Activated CD4-positive, alpha-beta memory T cell treated with anti-CD3 and anti-CD28 coated beads for 36 hours (primary cell): Measurements from ENCODE around the gene BICRA. TPM values are rescaled to one million over a fixed set of nuclear protein-coding genes. Genes with fewer than 3 reads are reported as not detected.

ENCODE experiments used
- CTCF ChIA-PET: fragments of 350-600 bp; sonication (Branson Sonifier 250); formaldehyde crosslinking; loops from one replicate; lab custom pipeline; 2021; ENCODE audit warnings: antibody characterized with exemption, inconsistent platforms; lab: Charles Lee
- POLR2A ChIA-PET: fragments of 350-600 bp; sonication (Branson Sonifier 250); formaldehyde crosslinking; loops from one replicate; lab custom pipeline; 2021; ENCODE audit warnings: antibody characterized with exemption; lab: Charles Lee
- DNase-seq: peaks from one replicate; pipeline ENCODE4 v3.0.0-alpha.2; 2020
- H3K27ac Mint-ChIP-seq: one replicate; pipeline ENCODE4 v1.8.0; 2021; ENCODE audit warnings: mixed read lengths
- H3K27me3 Mint-ChIP-seq: one replicate; pipeline ENCODE4 v1.8.0; 2021; ENCODE audit warnings: mixed read lengths
- H3K36me3 Mint-ChIP-seq: one replicate; pipeline ENCODE4 v1.8.0; 2021; ENCODE audit warnings: mixed read lengths
- H3K4me1 Mint-ChIP-seq: one replicate; pipeline ENCODE4 v1.8.0; 2021; ENCODE audit warnings: low read depth, mixed read lengths
- H3K4me3 Mint-ChIP-seq: one replicate; pipeline ENCODE4 v1.8.0; 2021; ENCODE audit warnings: mild to moderate bottlenecking, mixed read lengths
- H3K9me3 Mint-ChIP-seq: one replicate; pipeline ENCODE4 v1.8.0; 2021; ENCODE audit warnings: mixed read lengths
- intact Hi-C: fragments of 100-400 bp; cut with micrococcal nuclease; formaldehyde crosslinking; loops from one replicate; pipeline ENCODE4 v1.15.1; 2023
- total RNA-seq, 2 experiments: library from RNA; stranded (reverse); gene quantifications; one replicate each; pipeline ENCODE4 v1.2.3, GENCODE V29; 2021

BICRA gene
- total RNA-seq, 2 experiments from 2014 or later, result 11.9 to 14.0 TPM

- Mint-ChIP-seq H3K27ac (no peak overlapping the region), H3K27me3 (no peaks in the 10 kb centered on the region), H3K9me3 (no peaks in the 10 kb centered on the region), H3K4me1 (no peaks in the 10 kb centered on the region), H3K4me3 (no peak overlapping the region), H3K36me3 (no peaks in the 10 kb centered on the region)
- intact Hi-C loops, result no loop called here
- ChIA-PET CTCF (interaction anchor here (0.7 to 2.5 kb wide), 6 partner anchors 10 to 48 kb away, joined by 3 to 10 read pairs (median 4); partner anchors contain the start of gene EHD2), POLR2A (interaction anchor here (0.5 kb wide), 1 partner anchor 52 kb away, joined by 3 read pairs; no protein-coding TSS in a partner anchor)
- DNase-seq, result no peak
Observed at GRCh38 chr19:47687906-47688305, 79.0 kb downstream of the BICRA start.

GRCh38 chr19:47691090-47691489, 82.2 kb downstream of the BICRA start:
- POLR2A ChIA-PET, result no interaction called here
- Mint-ChIP-seq H3K4me3 (no peak overlapping the region), H3K4me1 (no peaks in the 10 kb centered on the region), H3K9me3 (no peaks in the 10 kb centered on the region), H3K27ac (no peak overlapping the region), H3K27me3 (no peaks in the 10 kb centered on the region), H3K36me3 (no peaks in the 10 kb centered on the region)
- CTCF ChIA-PET, result interaction anchor here (0.8 to 1.1 kb wide), 4 partner anchors 8 to 52 kb away, joined by 3 to 4 read pairs (median 3); no protein-coding TSS in a partner anchor
- DNase-seq, result no peak
- intact Hi-C loops, result loop anchor here (10.0 kb wide), 1 partner anchor 176 kb away; the partner anchor contains the start of gene NAPA

GRCh38 chr19:47691782-47692181, 82.8 kb downstream of the BICRA start:
- ChIA-PET POLR2A (no interaction called here), CTCF (no interaction called here)
- no peaks in the 10 kb centered on the region for H3K9me3 Mint-ChIP-seq
- H3K27me3 Mint-ChIP-seq, result no peaks in the 10 kb centered on the region
- intact Hi-C loops, result loop anchor here (10.0 kb wide), 1 partner anchor 177 kb away; the partner anchor contains the start of gene NAPA
- no peak overlapping the region for H3K4me3 Mint-ChIP-seq
- DNase-seq, result no peak
- no peaks in the 10 kb centered on the region for H3K36me3 Mint-ChIP-seq
- H3K4me1 Mint-ChIP-seq, result no peaks in the 10 kb centered on the region
- no peak overlapping the region for H3K27ac Mint-ChIP-seq

- CTCF ChIA-PET, result no interaction called here
- DNase-seq, result no peak
- POLR2A ChIA-PET, result no interaction called here
- intact Hi-C loops, result loop anchor here (10.0 kb wide), 1 partner anchor 179 kb away; the partner anchor contains the start of gene NAPA
- H3K4me3 Mint-ChIP-seq, result no peak overlapping the region
- H3K9me3 Mint-ChIP-seq, result no peaks in the 10 kb centered on the region
- H3K27ac Mint-ChIP-seq, result no peak overlapping the region
- no peaks in the 10 kb centered on the region for H3K36me3 Mint-ChIP-seq
- no peaks in the 10 kb centered on the region for H3K27me3 Mint-ChIP-seq
- H3K4me1 Mint-ChIP-seq, result no peaks in the 10 kb centered on the region
Observed at GRCh38 chr19:47693489-47693888, 84.6 kb downstream of the BICRA start.

- CTCF ChIA-PET, result no interaction called here
- no peak for DNase-seq
- Mint-ChIP-seq H3K4me1 (no peaks in the 10 kb centered on the region), H3K36me3 (no peaks in the 10 kb centered on the region), H3K27ac (no peak overlapping the region), H3K27me3 (no peaks in the 10 kb centered on the region), H3K4me3 (no peak overlapping the region), H3K9me3 (no peaks in the 10 kb centered on the region)
- POLR2A ChIA-PET, result no interaction called here
- intact Hi-C loops, result loop anchor here (10.0 kb wide), 1 partner anchor 179 kb away; the partner anchor contains the start of gene NAPA
Observed at GRCh38 chr19:47693903-47694302, 85.0 kb downstream of the BICRA start.

- Mint-ChIP-seq H3K9me3 (no peaks in the 10 kb centered on the region), H3K4me3 (no peak overlapping the region), H3K36me3 (no peaks in the 10 kb centered on the region), H3K4me1 (no peaks in the 10 kb centered on the region), H3K27me3 (no peaks in the 10 kb centered on the region), H3K27ac (no peak overlapping the region)
- ChIA-PET POLR2A (no interaction called here), CTCF (interaction anchor here (6.9 kb wide), 1 partner anchor 258 kb away, joined by 83 read pairs; no protein-coding TSS in a partner anchor)
- intact Hi-C loops, result loop anchor here (10.0 kb wide), 1 partner anchor 180 kb away; the partner anchor contains the start of gene NAPA
- DNase-seq, result no peak
Observed at GRCh38 chr19:47694466-47695273, 85.7 kb downstream of the BICRA start.

DNA sequence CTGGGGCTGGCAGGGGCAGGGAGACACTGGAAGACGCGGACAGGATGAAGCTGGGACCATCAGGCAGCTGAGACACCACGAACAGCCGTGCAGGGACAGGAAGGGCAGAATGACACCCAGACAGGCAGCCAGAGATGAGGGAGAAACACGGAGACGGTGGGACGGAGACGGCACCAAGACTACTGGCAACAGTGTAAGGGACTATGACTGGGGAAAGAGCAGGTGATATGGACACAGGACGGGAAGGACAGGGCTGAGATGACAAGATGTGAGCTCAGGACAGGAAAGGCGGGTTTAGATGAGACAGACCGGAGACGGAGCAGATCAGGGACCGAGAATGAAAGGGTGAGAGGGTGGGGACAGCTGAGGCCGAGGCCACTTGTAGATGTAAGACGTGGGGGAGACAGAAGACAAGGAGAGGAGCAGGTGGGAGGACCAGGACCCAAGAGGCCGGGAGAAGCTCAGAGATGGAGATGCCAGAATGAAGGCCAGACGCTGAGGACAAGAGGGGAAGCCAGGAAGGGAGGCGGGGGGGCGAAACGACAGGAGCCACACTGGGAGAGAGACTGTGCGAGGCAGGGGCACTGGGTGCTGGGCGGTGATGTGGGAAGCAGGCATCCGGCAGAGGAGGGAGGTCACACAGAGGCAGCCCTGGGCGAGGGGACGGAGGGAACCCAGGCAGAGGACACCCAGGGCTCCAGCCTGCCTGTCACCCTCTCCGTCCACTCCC, 86.8 kb downstream of the BICRA start:
- Mint-ChIP-seq H3K36me3 (peaks cover 4% of the 10 kb centered on the region), H3K27ac (no peak overlapping the region)

DNA sequence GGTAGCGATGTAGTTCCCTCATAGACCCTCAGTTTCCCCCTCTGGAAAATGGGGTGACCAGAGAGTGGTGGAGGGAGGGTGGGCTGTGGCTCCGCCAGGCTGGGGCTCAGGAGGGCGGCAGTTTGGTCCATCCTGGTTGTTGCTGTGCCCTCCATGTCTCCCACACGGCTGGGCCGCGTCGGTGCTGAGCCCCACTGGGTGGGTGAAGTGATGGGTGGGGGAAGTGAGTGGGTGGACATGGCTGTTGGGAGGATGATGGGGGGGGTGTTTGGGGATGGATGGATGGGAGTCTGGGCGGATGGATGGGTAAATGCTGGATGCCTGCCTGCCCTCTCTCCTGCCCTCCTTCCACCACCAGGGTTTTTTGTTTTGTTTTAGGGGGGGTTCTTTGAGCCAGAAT, 87.7 kb downstream of the BICRA start:
- POLR2A ChIA-PET, result no interaction called here
- intact Hi-C loops, result loop anchor here (10.0 kb wide), 1 partner anchor 182 kb away; the partner anchor contains the start of gene NAPA
- H3K36me3 Mint-ChIP-seq, result peaks cover 4% of the 10 kb centered on the region

More for the DNA sequence above, 86.8 kb downstream of the BICRA start:
- H3K9me3 Mint-ChIP-seq, result no peaks in the 10 kb centered on the region
- DNase-seq, result no peak
- intact Hi-C loops, result loop anchor here (10.0 kb wide), 1 partner anchor 181 kb away; the partner anchor contains the start of gene NAPA
- no peak overlapping the region for H3K4me3 Mint-ChIP-seq
- ChIA-PET POLR2A (no interaction called here), CTCF (interaction anchor here (0.5 to 6.9 kb wide), 3 partner anchors 13 to 259 kb away, joined by 3 to 83 read pairs (median 3); no protein-coding TSS in a partner anchor)
- H3K4me1 Mint-ChIP-seq, result no peaks in the 10 kb centered on the region
- no peaks in the 10 kb centered on the region for H3K27me3 Mint-ChIP-seq

GRCh38 chr19:47697863-47698609, 89.1 kb downstream of the BICRA start:
- Mint-ChIP-seq H3K27me3 (no peaks in the 10 kb centered on the region), H3K4me3 (no peak overlapping the region), H3K4me1 (no peaks in the 10 kb centered on the region), H3K36me3 (peaks cover 8% of the 10 kb centered on the region), H3K27ac (no peak overlapping the region), H3K9me3 (no peaks in the 10 kb centered on the region)
- DNase-seq, result peak; percentile 74
- POLR2A ChIA-PET, result no interaction called here
- intact Hi-C loops, result loop anchor here (2.0 to 10.0 kb wide), 2 partner anchors 183 to 261 kb away; partner anchors contain the start of gene NAPA
- CTCF ChIA-PET, result interaction anchor here (0.9 to 6.9 kb wide), 10 partner anchors 10 to 270 kb away, joined by 3 to 83 read pairs (median 8); partner anchors contain the start of genes EHD2, KPTN and NAPA

More for the DNA sequence above, 87.7 kb downstream of the BICRA start:
- DNase-seq, result no peak
- Mint-ChIP-seq H3K4me3 (no peak overlapping the region), H3K4me1 (no peaks in the 10 kb centered on the region), H3K27me3 (no peaks in the 10 kb centered on the region), H3K27ac (no peak overlapping the region), H3K9me3 (no peaks in the 10 kb centered on the region)
- CTCF ChIA-PET, result interaction anchor here (5.4 to 6.9 kb wide), 2 partner anchors 16 to 260 kb away, joined by 26 to 83 read pairs; partner anchors contain the start of gene EHD2

- Mint-ChIP-seq H3K4me1 (no peaks in the 10 kb centered on the region), H3K36me3 (peaks cover 10% of the 10 kb centered on the region), H3K9me3 (no peaks in the 10 kb centered on the region), H3K27me3 (no peaks in the 10 kb centered on the region), H3K4me3 (no peak overlapping the region), H3K27ac (no peak overlapping the region)
- ChIA-PET POLR2A (no interaction called here), CTCF (interaction anchor here (0.5 to 6.9 kb wide), 26 partner anchors 8 to 271 kb away, joined by 3 to 83 read pairs (median 4); partner anchors contain the start of genes EHD2 and NAPA)
- no peak for DNase-seq
- intact Hi-C loops, result loop anchor here (2.0 to 10.0 kb wide), 2 partner anchors 184 to 262 kb away; partner anchors contain the start of gene NAPA
Observed at GRCh38 chr19:47698631-47699359, 89.9 kb downstream of the BICRA start.
